Mesodermal cell (in vitro differentiated cells): Measurements from ENCODE around the gene ZNF580.
A peak's percentile ranks its signal among the peaks of the same experiment; 100 is the strongest.

Source experiments
- H3K27ac ChIP-seq: 2 replicates; pipeline ENCODE4 v1.7.0; 2013; ENCODE audit warnings: mild to moderate bottlenecking, low read depth, low read length, moderate library complexity; ENCODE audit not compliant: severe bottlenecking
- H3K36me3 ChIP-seq: 2 replicates; pipeline ENCODE4 v1.7.1; 2013; ENCODE audit warnings: mild to moderate bottlenecking, low read length, moderate library complexity; ENCODE audit not compliant: control insufficient read depth, insufficient read depth
- H3K4me1 ChIP-seq: one replicate; pipeline ENCODE4 v1.7.1; 2013; ENCODE audit warnings: mild to moderate bottlenecking, low read length; ENCODE audit not compliant: insufficient read depth, control insufficient read depth, poor library complexity, severe bottlenecking
- H3K4me3 ChIP-seq: 2 replicates; pipeline ENCODE4 v1.7.0; 2013; ENCODE audit warnings: low read length, control low read depth, mild to moderate bottlenecking; ENCODE audit not compliant: insufficient read depth, poor library complexity, severe bottlenecking; ENCODE audit errors: extremely low read depth
- H3K9me3 ChIP-seq: 2 replicates; pipeline ENCODE4 v1.7.1; 2013; ENCODE audit warnings: mild to moderate bottlenecking, low read length, moderate library complexity; ENCODE audit not compliant: control insufficient read depth
- WGBS, 2 experiments: methylation state at CpG; one replicate each; pipeline ENCODE4 v1.1.5; 2013; ENCODE audit warnings: missing lambda C conversion rate in 2 of 2; ENCODE audit not compliant: insufficient coverage in 2 of 2; 5-methylcytosine and 5-hydroxymethylcytosine counted together

ZNF580 gene

DNA sequence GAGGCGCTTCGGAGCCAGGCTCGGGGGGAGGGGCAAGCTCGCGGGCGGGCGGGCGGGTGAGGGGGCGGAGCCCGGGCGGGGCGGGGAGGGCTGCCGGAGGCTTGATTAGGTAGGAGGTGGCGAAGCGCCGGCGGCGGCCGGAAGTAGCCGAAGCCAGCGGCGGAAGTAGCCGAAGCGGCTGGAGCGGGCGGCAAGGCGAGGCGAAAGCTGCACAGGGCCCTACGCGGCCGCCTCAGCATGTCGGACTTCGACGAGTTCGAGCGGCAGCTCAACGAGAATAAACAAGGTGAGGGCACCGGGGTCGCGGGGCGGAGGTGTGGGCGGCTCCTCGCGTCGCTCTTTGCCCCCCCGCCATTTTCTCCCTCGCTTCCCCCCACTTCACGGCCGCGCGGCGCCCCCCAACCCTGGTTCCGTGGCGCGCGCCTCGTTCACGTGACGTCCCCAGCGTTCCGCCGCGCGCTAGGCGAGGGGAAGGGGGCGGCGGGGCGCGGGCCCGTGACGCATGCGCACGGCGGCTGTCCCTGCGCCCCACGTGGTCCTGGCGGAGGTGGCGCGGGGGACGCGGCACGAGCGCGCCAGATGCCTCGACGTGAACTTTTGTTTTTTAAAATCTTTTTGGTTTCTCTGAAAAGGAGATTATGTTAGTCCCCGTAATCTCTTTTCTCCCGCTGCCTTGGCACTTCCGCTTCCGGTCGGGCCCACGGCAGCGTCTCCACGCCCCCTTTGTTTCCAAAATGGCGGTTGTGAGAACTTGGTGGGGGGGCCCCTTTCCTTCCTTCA lies 14.3 kb downstream of the ZNF580 start, which contains the start of gene U2AF2:
TSS of gene U2AF2 (plus strand) at position 168 of the 780 bp plus-strand sequence. CDS start at position 238, 70 bp downstream.
- Histone ChIP-seq H3K9me3 (no peaks in the 10 kb centered on the region), H3K27ac (peak within 1 kb of the TSS; percentile 100), H3K4me3 (peak within 1 kb of the TSS; percentile 99), H3K36me3 (peaks cover 54% of the 10 kb centered on the region), H3K4me1 (peaks cover 31% of the 10 kb centered on the region)
- 0% methylated on average over 57 to 66 of the region's 95 CpGs for WGBS, 2 experiments

GRCh38 chr19:55655648-55656040 lies 14.8 kb downstream of the ZNF580 start:
- Histone ChIP-seq H3K4me1 (peaks cover 31% of the 10 kb centered on the region), H3K36me3 (peaks cover 54% of the 10 kb centered on the region), H3K9me3 (no peaks in the 10 kb centered on the region), H3K4me3 (peak overlapping the region; percentile 99), H3K27ac (peak overlapping the region; percentile 100)
- WGBS, 2 experiments: 0 to 1% methylated on average over 12 to 15 of the region's 19 CpGs

DNA sequence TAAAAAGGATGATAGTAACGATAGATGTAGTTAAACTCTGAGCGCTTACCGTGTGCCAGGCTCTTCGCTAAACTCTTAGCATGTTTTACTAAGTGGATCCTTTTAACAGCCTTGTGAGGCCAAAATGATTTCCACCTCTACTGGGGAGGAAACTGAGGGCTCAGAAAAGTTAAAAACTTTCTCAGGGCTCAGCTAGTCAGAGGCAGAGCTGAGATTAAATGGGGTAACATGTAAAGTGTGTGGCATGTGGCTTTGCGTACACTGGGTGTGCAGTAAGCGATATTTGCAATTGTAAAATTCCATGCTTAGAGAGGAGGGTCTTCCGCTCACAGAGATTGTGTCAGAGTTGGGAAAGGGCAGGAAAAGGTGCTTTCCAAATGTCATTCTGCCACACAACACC lies 15.8 kb downstream of the ZNF580 start:
- WGBS, 2 experiments: 77 to 84% methylated on average over 7 of the region's 7 CpGs
- no peaks in the 10 kb centered on the region for H3K9me3 ChIP-seq
- H3K27ac ChIP-seq: no peak overlapping the region
- peaks cover 37% of the 10 kb centered on the region for H3K4me1 ChIP-seq
- H3K36me3 ChIP-seq: peaks cover 57% of the 10 kb centered on the region
- peak overlapping the region; percentile 99 for H3K4me3 ChIP-seq

GRCh38 chr19:55656988-55657747 lies 16.4 kb downstream of the ZNF580 start:
- H3K36me3 ChIP-seq: peaks cover 62% of the 10 kb centered on the region
- H3K4me1 ChIP-seq: peaks cover 37% of the 10 kb centered on the region
- 80 to 83% methylated on average over 16 to 18 of the region's 18 CpGs for WGBS, 2 experiments
- H3K27ac ChIP-seq: no peak overlapping the region
- no peaks in the 10 kb centered on the region for H3K9me3 ChIP-seq
- peak overlapping the region; percentile 99 for H3K4me3 ChIP-seq

DNA sequence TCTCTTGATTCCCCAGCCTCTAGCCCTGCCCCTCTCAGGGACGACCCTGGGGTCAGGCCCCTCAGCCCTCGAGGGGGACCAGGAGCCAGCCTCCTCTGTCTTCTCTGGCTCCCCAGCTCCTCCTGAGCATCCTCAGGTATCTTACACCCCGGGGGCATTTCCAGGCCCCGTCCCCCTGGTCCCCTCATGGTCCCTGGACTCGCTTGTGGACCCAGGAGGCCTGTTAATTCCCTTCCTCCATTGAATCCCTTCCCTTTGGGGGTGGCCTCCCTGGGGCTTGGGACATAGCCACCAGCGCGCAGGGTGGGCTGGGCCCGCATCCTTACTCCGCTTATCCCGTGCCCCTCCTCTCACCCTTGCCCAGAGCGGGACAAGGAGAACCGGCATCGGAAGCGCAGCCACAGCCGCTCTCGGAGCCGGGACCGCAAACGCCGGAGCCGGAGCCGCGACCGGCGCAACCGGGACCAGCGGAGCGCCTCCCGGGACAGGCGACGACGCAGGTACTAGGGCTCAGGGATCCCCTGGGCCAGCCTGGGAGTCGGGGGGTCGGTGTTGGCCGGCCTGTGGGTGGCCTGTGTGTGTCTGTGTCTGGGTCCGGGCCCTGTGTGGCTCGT lies 18.2 kb downstream of the ZNF580 start:
- no peak overlapping the region for H3K4me3 ChIP-seq
- no peaks in the 10 kb centered on the region for H3K9me3 ChIP-seq
- H3K4me1 ChIP-seq: peaks cover 37% of the 10 kb centered on the region
- peaks cover 73% of the 10 kb centered on the region for H3K36me3 ChIP-seq
- H3K27ac ChIP-seq: no peak overlapping the region
- 97 to 98% methylated on average over 33 to 34 of the region's 37 CpGs for WGBS, 2 experiments

GRCh38 chr19:55659822-55660221 lies 19.0 kb downstream of the ZNF580 start:
- H3K36me3 ChIP-seq: peaks cover 82% of the 10 kb centered on the region
- WGBS, 2 experiments: 100% methylated on average over 3 of the region's 9 CpGs; no CpG with 5 or more reads in 1 of the 2 experiments
- peaks cover 37% of the 10 kb centered on the region for H3K4me1 ChIP-seq
- H3K27ac ChIP-seq: no peak overlapping the region
- no peak overlapping the region for H3K4me3 ChIP-seq
- H3K9me3 ChIP-seq: no peaks in the 10 kb centered on the region

DNA sequence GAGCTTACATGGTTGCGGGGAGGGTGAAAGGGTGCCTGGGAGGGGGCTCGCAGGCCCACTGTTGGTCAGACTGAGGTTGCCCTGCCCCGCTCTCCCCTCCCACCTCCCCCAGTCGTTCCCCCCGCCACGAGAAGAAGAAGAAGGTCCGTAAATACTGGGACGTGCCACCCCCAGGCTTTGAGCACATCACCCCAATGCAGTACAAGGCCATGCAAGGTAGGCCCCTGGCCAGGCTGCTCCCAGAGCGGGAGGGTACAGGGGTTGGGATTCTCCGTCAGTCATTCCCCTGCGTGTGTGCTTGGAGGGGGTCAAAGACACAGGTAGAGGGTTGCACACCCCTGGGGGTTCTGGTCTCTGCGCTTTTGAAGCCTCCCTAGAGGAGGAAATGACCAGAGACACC lies 19.6 kb downstream of the ZNF580 start:
- H3K9me3 ChIP-seq: no peaks in the 10 kb centered on the region
- no peak overlapping the region for H3K4me3 ChIP-seq
- H3K4me1 ChIP-seq: peaks cover 37% of the 10 kb centered on the region
- no peak overlapping the region for H3K27ac ChIP-seq
- peaks cover 85% of the 10 kb centered on the region for H3K36me3 ChIP-seq
- 92 to 97% methylated on average over 4 to 6 of the region's 12 CpGs for WGBS, 2 experiments

GRCh38 chr19:55660991-55661390 lies 20.2 kb downstream of the ZNF580 start:
- Histone ChIP-seq H3K36me3 (peaks cover 86% of the 10 kb centered on the region), H3K9me3 (no peaks in the 10 kb centered on the region), H3K27ac (no peak overlapping the region), H3K4me1 (peaks cover 37% of the 10 kb centered on the region), H3K4me3 (no peak overlapping the region)
- 94 to 95% methylated on average over 12 of the region's 16 CpGs for WGBS, 2 experiments

DNA sequence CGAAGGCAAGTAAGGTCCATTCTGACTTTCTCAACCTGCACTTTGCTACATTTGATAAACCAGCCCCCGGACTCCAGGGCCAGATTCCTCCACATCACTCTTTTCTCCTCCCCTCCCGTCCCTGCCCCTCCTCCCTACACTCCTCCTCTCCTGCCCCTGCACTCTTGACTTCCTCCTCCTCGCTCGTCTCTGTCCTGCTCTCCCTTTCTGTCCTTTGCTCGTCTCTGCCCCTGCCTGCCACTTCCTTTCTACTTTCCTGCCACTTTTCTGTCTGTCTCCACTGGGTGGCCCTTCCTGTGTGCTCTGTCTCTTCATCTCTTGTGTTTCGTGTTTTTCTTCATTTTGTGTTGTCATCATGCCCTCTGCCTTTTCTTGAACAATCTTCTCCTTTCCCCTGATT lies 21.0 kb downstream of the ZNF580 start:
- H3K4me3 ChIP-seq: no peak overlapping the region
- 88 to 90% methylated on average over 6 to 7 of the region's 7 CpGs for WGBS, 2 experiments
- peaks cover 87% of the 10 kb centered on the region for H3K36me3 ChIP-seq
- H3K9me3 ChIP-seq: no peaks in the 10 kb centered on the region
- H3K27ac ChIP-seq: no peak overlapping the region
- peaks cover 32% of the 10 kb centered on the region for H3K4me1 ChIP-seq

GRCh38 chr19:55663846-55664536 lies 23.2 kb downstream of the ZNF580 start:
- H3K4me3 ChIP-seq: no peak overlapping the region
- peaks cover 13% of the 10 kb centered on the region for H3K4me1 ChIP-seq
- peaks cover 94% of the 10 kb centered on the region for H3K36me3 ChIP-seq
- no peak overlapping the region for H3K27ac ChIP-seq
- H3K9me3 ChIP-seq: no peaks in the 10 kb centered on the region
- whole genome bisulfite sequencing, 2 experiments: 92 to 95% methylated on average over 20 of the region's 20 CpGs
